Measurements from ENCODE around the gene APC2.

APC2 gene

GRCh38 chr19:1449467-1450442 is at the start of gene APC2:
Gene APC2 (plus strand): TSS chr19:1450121. CDS start chr19:1453002, 2,881 bp downstream.
- DNase-seq: no peak

- DNase-seq: no peak
Observed at GRCh38 chr19:1400281-1401137, 49.4 kb upstream of the APC2 start.

GRCh38 chr19:1401138-1401888 is 48.6 kb upstream of the APC2 start, which contains the start of gene GAMT:
Gene GAMT (minus strand): TSS chr19:1401542. CDS start chr19:1401476, 66 bp downstream.
- DNase-seq: peak; percentile 40 to 42

- DNase-seq: no peak
Observed at GRCh38 chr19:1401889-1402217, 48.1 kb upstream of the APC2 start.

- no peak for DNase-seq
Observed at GRCh38 chr19:1402411-1403070, 47.4 kb upstream of the APC2 start.

- peak; percentile 98 to 99 for DNase-seq
Observed at GRCh38 chr19:1406774-1407527, 43.0 kb upstream of the APC2 start.

- peak; percentile 16 to 19 for DNase-seq
Observed at GRCh38 chr19:1407528-1408299, 42.2 kb upstream of the APC2 start, which contains the start of gene DAZAP1. Gene DAZAP1 (plus strand): TSS chr19:1407586. CDS start chr19:1407774, 188 bp downstream.

GRCh38 chr19:1408300-1409203 is 41.4 kb upstream of the APC2 start:
- peak; percentile 39 to 41 for DNase-seq

GRCh38 chr19:1409204-1410005 is 40.5 kb upstream of the APC2 start:
- DNase-seq: no peak

GRCh38 chr19:1410136-1410786 is 39.7 kb upstream of the APC2 start:
- no peak for DNase-seq

- DNase-seq: no peak
Observed at GRCh38 chr19:1410789-1411188, 39.1 kb upstream of the APC2 start.

GRCh38 chr19:1411255-1412191 is 38.4 kb upstream of the APC2 start:
- no peak for DNase-seq

- DNase-seq: no peak
Observed at GRCh38 chr19:1412323-1412923, 37.5 kb upstream of the APC2 start.

GRCh38 chr19:1412995-1413800 is 36.7 kb upstream of the APC2 start:
- DNase-seq: no peak

All from activated CD4-positive, alpha-beta T cell treated with anti-CD3 and anti-CD28 coated beads, Interleukin-2, amount 50 U/mL, for 4 hours (primary cell).